IMR-90 (cell line): ENCODE measurements around the gene EYS. TPM values are rescaled to one million over a fixed set of nuclear protein-coding genes. Genes with fewer than 3 reads are reported as not detected.

Experiments used
- ATAC-seq: fragments of 200-7000 bp; cut with Tn5 transposase; 2 replicates; pipeline ENCODE4 v1.9.1; 2020; ENCODE audit warnings: low read depth, mild to moderate bottlenecking, moderate library complexity
- BruUV-seq: library from RNA; stranded (reverse); fragments of 400-500 nt; replicated peaks from 2 replicates; lab custom pipeline; 2021; lab: Mats Ljungman, UMichigan
- CTCF ChIA-PET: fragments of 300-600 bp; formaldehyde crosslinking; extraction: SDS; loops from one replicate; lab custom pipeline; 2021; ENCODE audit warnings: antibody characterized with exemption; lab: Yijun Ruan, JAX
- POLR2A ChIA-PET: fragments of 300-600 bp; sonication (Branson Sonifier 250); formaldehyde crosslinking; loops from one replicate; lab custom pipeline; 2022; ENCODE audit warnings: antibody characterized with exemption; ENCODE audit not compliant: unreplicated experiment; lab: Charles Lee
- DNase-seq: peaks from one replicate; pipeline ENCODE4 v3.0.0; 2013
- H2AFZ ChIP-seq: replicated peaks from 2 replicates; pipeline ENCODE3; 2013; ENCODE audit warnings: low read length, mild to moderate bottlenecking; ENCODE audit not compliant: poor library complexity
- H2AK5ac ChIP-seq: 2 replicates; pipeline ENCODE4 v1.6.1; 2013; ENCODE audit warnings: low read depth, low read length, inconsistent platforms
- H2AK9ac ChIP-seq: replicated peaks from 2 replicates; pipeline ENCODE3; 2013; ENCODE audit warnings: mild to moderate bottlenecking, low read depth, low read length, moderate library complexity; ENCODE audit not compliant: poor library complexity
- H2BK120ac ChIP-seq: 2 replicates; pipeline ENCODE4 v1.6.1; 2013; ENCODE audit warnings: low read depth, low read length, inconsistent platforms
- H2BK15ac ChIP-seq: 3 replicates; pipeline ENCODE4 v1.6.1; 2013; ENCODE audit warnings: low read depth, low read length, inconsistent platforms
- H2BK20ac ChIP-seq: 2 replicates; pipeline ENCODE4 v1.6.1; 2013; ENCODE audit warnings: low read depth, mild to moderate bottlenecking, inconsistent platforms, low read length, moderate library complexity
- H2BK5ac ChIP-seq: 2 replicates; pipeline ENCODE4 v1.6.1; 2013; ENCODE audit warnings: mild to moderate bottlenecking, low read depth, low read length, inconsistent platforms; ENCODE audit not compliant: poor library complexity, severe bottlenecking
- H3K14ac ChIP-seq: replicated peaks from 2 replicates; pipeline ENCODE4 v1.6.1; 2013; ENCODE audit warnings: low read depth, low read length, inconsistent platforms
- H3K18ac ChIP-seq: 2 replicates; pipeline ENCODE4 v1.6.1; 2013; ENCODE audit warnings: low read depth, low read length, control low read depth
- H3K23ac ChIP-seq: 2 replicates; pipeline ENCODE4 v1.6.1; 2013; ENCODE audit warnings: low read depth, low read length, inconsistent platforms
- H3K27ac ChIP-seq: 2 replicates; pipeline ENCODE4 v1.5.1; 2013; ENCODE audit warnings: mild to moderate bottlenecking, control low read depth, low read length; ENCODE audit not compliant: insufficient read depth
- H3K27me3 ChIP-seq: 2 replicates; pipeline ENCODE4 v1.6.1; 2013; ENCODE audit warnings: low read length; ENCODE audit not compliant: control insufficient read depth, insufficient read depth
- H3K36me3 ChIP-seq: 2 replicates; pipeline ENCODE4 v1.6.1; 2013; ENCODE audit warnings: low read length, mixed read lengths; ENCODE audit not compliant: control insufficient read depth, insufficient read depth
- H3K4ac ChIP-seq: 2 replicates; pipeline ENCODE4 v1.6.1; 2013; ENCODE audit warnings: low read depth, low read length, inconsistent platforms
- H3K4me1 ChIP-seq: 2 replicates; pipeline ENCODE4 v1.6.1; 2013; ENCODE audit warnings: low read length, mixed read lengths; ENCODE audit not compliant: control insufficient read depth, insufficient read depth
- H3K4me2 ChIP-seq: 2 replicates; pipeline ENCODE4 v1.6.1; 2013; ENCODE audit warnings: low read depth, mild to moderate bottlenecking, control low read depth, low read length, moderate library complexity
- H3K4me3 ChIP-seq: 2 replicates; pipeline ENCODE4 v1.5.1; 2013; ENCODE audit warnings: low read depth, mild to moderate bottlenecking, control low read depth, low read length, moderate library complexity; ENCODE audit not compliant: insufficient read depth
- H3K56ac ChIP-seq: 2 replicates; pipeline ENCODE4 v1.6.1; 2013; ENCODE audit warnings: low read length, inconsistent platforms; ENCODE audit not compliant: insufficient read depth; ENCODE audit errors: extremely low read depth
- H3K79me1 ChIP-seq, 2 experiments: 2 replicates each; pipeline ENCODE4 v1.6.1; 2013; ENCODE audit warnings: low read length in 2 of 2, inconsistent platforms in 1 of 2, low read depth in 1 of 2
- H3K9ac ChIP-seq: 2 replicates; pipeline ENCODE4 v1.6.1; 2013; ENCODE audit warnings: low read depth, low read length, control low read depth
- H3K9me1 ChIP-seq: 2 replicates; pipeline ENCODE4 v1.6.1; 2013; ENCODE audit warnings: low read length, inconsistent platforms; ENCODE audit not compliant: insufficient read depth
- H3K9me3 ChIP-seq: 2 replicates; pipeline ENCODE4 v1.6.1; 2013; ENCODE audit warnings: low read length; ENCODE audit not compliant: control insufficient read depth, insufficient read depth
- H4K20me1 ChIP-seq: 2 replicates; pipeline ENCODE4 v1.6.1; 2013; ENCODE audit warnings: low read length, inconsistent platforms; ENCODE audit not compliant: insufficient read depth
- H4K5ac ChIP-seq: 2 replicates; pipeline ENCODE4 v1.6.1; 2013; ENCODE audit warnings: mild to moderate bottlenecking, low read depth, low read length, control low read depth
- H4K8ac ChIP-seq, 2 experiments: 2 replicates each; pipeline ENCODE4 v1.6.1; 2013; ENCODE audit warnings: low read depth in 2 of 2, low read length in 2 of 2, control low read depth in 1 of 2, inconsistent platforms in 1 of 2
- H4K91ac ChIP-seq: 2 replicates; pipeline ENCODE4 v1.6.1; 2013; ENCODE audit warnings: low read depth, low read length, inconsistent platforms; ENCODE audit not compliant: insufficient read depth
- CEBPB ChIP-seq: IDR thresholded peaks from 2 replicates; pipeline ENCODE4 v1.6.1; 2012; ENCODE audit warnings: low read depth, low read length, improper control_type of control experiment
- ELK1 ChIP-seq: fragments of 150-350 bp; IDR thresholded peaks from 2 replicates; pipeline ENCODE4 v1.6.1; 2016; ENCODE audit warnings: low read depth, mild to moderate bottlenecking, low read length, moderate library complexity, borderline replicate concordance
- MAZ ChIP-seq: IDR thresholded peaks from 2 replicates; pipeline ENCODE4 v1.6.1; 2012; ENCODE audit warnings: low read depth, mild to moderate bottlenecking, low read length, improper control_type of control experiment, moderate library complexity, borderline replicate concordance
- WGBS, 2 experiments: methylation state at CpG; one replicate each; pipeline versions ENCODE4 v1.1.5 to v1.1.7; 2013; ENCODE audit warnings: missing lambda C conversion rate in 2 of 2; ENCODE audit not compliant: insufficient read length in 1 of 2; ENCODE audit errors: extremely low coverage in 2 of 2; 5-methylcytosine and 5-hydroxymethylcytosine counted together
- dilution Hi-C: fragments of 300-500 bp; cut with HindIII; formaldehyde crosslinking; loops from one replicate; pipeline ENCODE4 v1.14.3; 2018; ENCODE audit warnings: low sequenced_read_pairs; ENCODE audit not compliant: unreplicated experiment
- in situ Hi-C: fragments of 300-500 bp; cut with MboI; formaldehyde crosslinking; loops from 3 replicates; pipeline ENCODE4 v1.14.3; 2019; ENCODE audit warnings: low sequenced_read_pairs, inconsistent platforms, mixed read lengths
- intact Hi-C: fragments of 100-400 bp; cut with micrococcal nuclease; formaldehyde crosslinking; loops from 2 replicates; pipeline ENCODE4 v1.10.0; 2022
- polyA plus RNA-seq, 3 experiments: library from polyadenylated mRNA; depleted of rRNA; stranded (reverse); fragments of >200 nt; gene quantifications; 2 replicates each; pipeline ENCODE4 v1.2.3, GENCODE V29; 2012; ENCODE audit warnings: low replicate concordance in 1 of 3
- total RNA-seq: library from RNA; depleted of rRNA; stranded (reverse); fragments of >200 nt; gene quantifications from 2 replicates; pipeline ENCODE4 v1.2.3, GENCODE V29; 2012

The EYS gene
- total and polyA plus RNA-seq, 2 of the 4 experiments (the other 2 are of a cell fraction), result under 0.01 TPM; not detected in 1

- H2BK5ac ChIP-seq, result no peak overlapping the region
- TF ChIP-seq CEBPB, result no peak
- no peak for TF ChIP-seq ELK1
- TF ChIP-seq MAZ, result no peak
- no peak overlapping the region for H3K56ac ChIP-seq
- H3K4ac ChIP-seq, result no peak overlapping the region
- H3K9ac ChIP-seq, result no peak overlapping the region
- ChIA-PET POLR2A (no interaction called here), CTCF (no interaction called here)
- H3K4me3 ChIP-seq, result no peak overlapping the region
- no TSS peak for BruUV-seq
- no peak overlapping the region for H4K91ac ChIP-seq
- no CpG with 5 or more reads among the region's 3 CpGs for WGBS, 2 experiments
- no peak overlapping the region for H3K23ac ChIP-seq
- dilution Hi-C loops, result no loop called here
- no peaks in the 10 kb centered on the region for H3K4me1 ChIP-seq
- H4K20me1 ChIP-seq, result no peaks in the 10 kb centered on the region
- H3K14ac ChIP-seq, result no peak overlapping the region
- H3K79me1 ChIP-seq, result no peaks in the 10 kb centered on the region
- ATAC-seq (no peak), DNase-seq (no peak)
- intact Hi-C loops, result no loop called here
- no peak overlapping the region for H2BK120ac ChIP-seq
- no peaks in the 10 kb centered on the region for H3K9me1 ChIP-seq
- H3K9me3 ChIP-seq, result no peaks in the 10 kb centered on the region; the same call in 1 of the 2 replicates
- H4K8ac ChIP-seq, result no peak overlapping the region
- H2BK15ac ChIP-seq, result no peak overlapping the region
- no peaks in the 10 kb centered on the region for H3K27me3 ChIP-seq
- H4K5ac ChIP-seq, result no peak overlapping the region
- in situ Hi-C loops, result no loop called here
- H2AFZ ChIP-seq, result no peak overlapping the region
- H3K36me3 ChIP-seq, result no peaks in the 10 kb centered on the region
- no peak overlapping the region for H2AK5ac ChIP-seq
- H3K18ac ChIP-seq, result no peak overlapping the region
- H2AK9ac ChIP-seq, result no peak overlapping the region
- H3K27ac ChIP-seq, result no peak overlapping the region
- no peak overlapping the region for H3K4me2 ChIP-seq
- H2BK20ac ChIP-seq, result no peak overlapping the region
These were observed 1469.0 kb downstream of the EYS start for GRCh38 chr6:64238071-64238470.
